Endothelial cell of umbilical vein (primary cell): ENCODE results near the gene PLXDC2. TPM values are rescaled to one million over a fixed set of nuclear protein-coding genes. Genes with fewer than 3 reads are reported as not detected.

Experiments used
- BruUV-seq: library from RNA; stranded (reverse); fragments of 400-500 nt; replicated peaks from 2 replicates; lab custom pipeline; 2021; lab: Mats Ljungman, UMichigan
- CTCF ChIA-PET: fragments of 300-600, 350-600 bp; sonication (Branson Sonifier 250); formaldehyde crosslinking; loops from one replicate; lab custom pipeline; 2021; ENCODE audit warnings: antibody characterized with exemption, inconsistent platforms; lab: Charles Lee
- POLR2A ChIA-PET: fragments of 300-600, 350-600 bp; sonication (Branson Sonifier 250); formaldehyde crosslinking; loops from one replicate; lab custom pipeline; 2021; ENCODE audit warnings: antibody characterized with exemption, inconsistent platforms; lab: Charles Lee
- DNase-seq: peaks from one replicate; pipeline ENCODE4 v3.0.0-alpha.2; 2011; ENCODE audit warnings: low read depth, low spot score
- FAIRE-seq: peaks from 2 replicates; lab custom pipeline; 2011; peaks lifted over from hg19 to GRCh38; lab: Jason Lieb, UNC
- H2AFZ ChIP-seq: 2 replicates; pipeline ENCODE4 v1.6.0; 2012; ENCODE audit warnings: low read depth, low read length, control low read depth, inconsistent platforms
- H3K27ac ChIP-seq: 2 replicates; pipeline ENCODE4 v1.5.1; 2011; ENCODE audit warnings: low read depth, mild to moderate bottlenecking, control low read depth, low read length, moderate library complexity; ENCODE audit not compliant: insufficient read depth
- H3K27me3 ChIP-seq, 2 experiments: 2 replicates each; pipeline versions ENCODE4 v1.6.0 to v1.6.1; 2011; ENCODE audit warnings: low read length in 2 of 2, mixed read lengths in 1 of 2; ENCODE audit not compliant: control insufficient read depth in 2 of 2, insufficient read depth in 2 of 2
- H3K36me3 ChIP-seq, 2 experiments: 2 replicates in 1 of 2; 3 replicates in 1 of 2; pipeline ENCODE4 v1.5.1; 2011; ENCODE audit warnings: low read length in 2 of 2, mild to moderate bottlenecking in 1 of 2, moderate library complexity in 1 of 2; ENCODE audit not compliant: control insufficient read depth in 2 of 2, insufficient read depth in 2 of 2; ENCODE audit errors: extremely low read depth in 1 of 2
- H3K4me1 ChIP-seq: 3 replicates; pipeline ENCODE4 v1.5.1; 2011; ENCODE audit warnings: mild to moderate bottlenecking, low read length; ENCODE audit not compliant: control insufficient read depth, insufficient read depth; ENCODE audit errors: extremely low read depth
- H3K4me2 ChIP-seq: 2 replicates; pipeline ENCODE4 v1.6.1; 2011; ENCODE audit warnings: low read length, control low read depth, mixed read lengths; ENCODE audit not compliant: insufficient read depth
- H3K4me3 ChIP-seq, 3 experiments: fragments of 200-600 bp in 1 of 3; sonication (generic), shearing (Covaris generic) in 1 of 3; replicated peaks in 1 of 3; 2 replicates each; pipeline ENCODE4 v1.5.1; 2011 to 2016; ENCODE audit warnings: control low read depth in 3 of 3, low read length in 3 of 3, mild to moderate bottlenecking in 2 of 3, inconsistent platforms in 1 of 3, low read depth in 1 of 3, moderate library complexity in 1 of 3; ENCODE audit not compliant: insufficient read depth in 1 of 3
- H3K79me2 ChIP-seq: 2 replicates; pipeline ENCODE4 v1.6.0; 2012; ENCODE audit warnings: low read length, inconsistent platforms; ENCODE audit not compliant: control insufficient read depth, insufficient read depth
- H3K9ac ChIP-seq: replicated peaks from 2 replicates; pipeline ENCODE3; 2011; ENCODE audit warnings: low read length, control low read depth; ENCODE audit not compliant: insufficient read depth; ENCODE audit errors: extremely low read depth
- H3K9me1 ChIP-seq: replicated peaks from 3 replicates; pipeline ENCODE4 v1.6.0; 2011; ENCODE audit warnings: mild to moderate bottlenecking, low read length; ENCODE audit not compliant: control insufficient read depth, insufficient read depth; ENCODE audit errors: extremely low read depth
- H3K9me3 ChIP-seq: replicated peaks from 2 replicates; pipeline ENCODE4 v1.5.1; 2012; ENCODE audit warnings: low read length, inconsistent platforms; ENCODE audit not compliant: control insufficient read depth, insufficient read depth
- H4K20me1 ChIP-seq: replicated peaks from 2 replicates; pipeline ENCODE3; 2011; ENCODE audit warnings: mild to moderate bottlenecking, low read length; ENCODE audit not compliant: control insufficient read depth, insufficient read depth; ENCODE audit errors: extremely low read depth
- EZH2 ChIP-seq: IDR thresholded peaks from 2 replicates; pipeline ENCODE4 v1.6.1; 2012; ENCODE audit warnings: borderline replicate concordance, low read depth, mild to moderate bottlenecking, moderate library complexity, low read length, inconsistent platforms; ENCODE audit not compliant: severe bottlenecking
- FOS ChIP-seq: IDR thresholded peaks from 2 replicates; pipeline ENCODE4 v1.6.1; 2011; ENCODE audit warnings: mild to moderate bottlenecking, low read length, moderate library complexity, borderline replicate concordance; ENCODE audit not compliant: insufficient read depth
- GATA2 ChIP-seq: IDR thresholded peaks from 2 replicates; pipeline ENCODE4 v1.7.0; 2011; ENCODE audit warnings: low read depth, mild to moderate bottlenecking, moderate library complexity, mixed read lengths, low read length; ENCODE audit not compliant: insufficient read length, insufficient read depth
- JUN ChIP-seq: IDR thresholded peaks from 2 replicates; pipeline ENCODE4 v1.6.1; 2011; ENCODE audit warnings: borderline replicate concordance, low read depth; ENCODE audit not compliant: insufficient read length, insufficient read depth
- MYC ChIP-seq: IDR thresholded peaks from one replicate; pipeline ENCODE4 v1.6.1; 2011; ENCODE audit warnings: mild to moderate bottlenecking, low read depth, low read length
- POLR2A ChIP-seq: IDR thresholded peaks from 2 replicates; pipeline ENCODE4 v1.6.1; 2012; ENCODE audit warnings: low read depth, mild to moderate bottlenecking, control low read depth, low read length
- POLR2AphosphoS5 ChIP-seq: IDR thresholded peaks from 2 replicates; pipeline ENCODE4 v1.6.1; 2012; ENCODE audit warnings: low read depth, mild to moderate bottlenecking, control low read depth, low read length, moderate library complexity; ENCODE audit not compliant: insufficient read depth
- dilution Hi-C: fragments of 300-500 bp; cut with MboI; formaldehyde crosslinking; loops from one replicate; pipeline ENCODE4 v1.15.0; 2019; ENCODE audit warnings: low sequenced_read_pairs; ENCODE audit not compliant: extremely low pct_ligation_motif_present
- intact Hi-C: fragments of 100-400 bp; cut with micrococcal nuclease; formaldehyde crosslinking; loops from one replicate; pipeline ENCODE4 v1.10.0; 2022
- polyA plus RNA-seq, 4 experiments: library from polyadenylated mRNA; depleted of rRNA in 3 of 4; stranded (reverse) in 3 of 4; unstranded in 1 of 4; fragments of >200 nt; gene quantifications; 2 replicates each; pipeline versions ENCODE4 v1.2.1 to v1.2.3, GENCODE V29; 2011 to 2012; ENCODE audit warnings: missing spikeins in 1 of 4
- total RNA-seq: library from RNA; stranded (reverse); gene quantifications from 2 replicates; pipeline ENCODE4 v1.2.3, GENCODE V29; 2021
- TF ChIP-seq, protein P1 (sequence below): IDR thresholded peaks from 2 replicates; pipeline ENCODE4 v1.6.1; 2011; ENCODE audit not compliant: insufficient read depth, insufficient read length
- TF ChIP-seq, protein P2 (sequence below), 2 donors: IDR thresholded peaks; 1 replicate in 1 of 2; 2 replicates in 1 of 2; pipeline ENCODE4 v1.5.1; 2011; ENCODE audit warnings: low read length in 2 of 2, mild to moderate bottlenecking in 2 of 2, moderate library complexity in 2 of 2, control low read depth in 1 of 2, inconsistent platforms in 1 of 2, low read depth in 1 of 2; ENCODE audit not compliant: insufficient read depth in 1 of 2; ENCODE audit errors: extremely low read depth in 1 of 2

Gene PLXDC2
- total and polyA plus RNA-seq, 2 donors (not counting 3 experiments of a cell fraction or from before 2014, with no cell fraction given): 0.32 to 1.2 TPM

DNA sequence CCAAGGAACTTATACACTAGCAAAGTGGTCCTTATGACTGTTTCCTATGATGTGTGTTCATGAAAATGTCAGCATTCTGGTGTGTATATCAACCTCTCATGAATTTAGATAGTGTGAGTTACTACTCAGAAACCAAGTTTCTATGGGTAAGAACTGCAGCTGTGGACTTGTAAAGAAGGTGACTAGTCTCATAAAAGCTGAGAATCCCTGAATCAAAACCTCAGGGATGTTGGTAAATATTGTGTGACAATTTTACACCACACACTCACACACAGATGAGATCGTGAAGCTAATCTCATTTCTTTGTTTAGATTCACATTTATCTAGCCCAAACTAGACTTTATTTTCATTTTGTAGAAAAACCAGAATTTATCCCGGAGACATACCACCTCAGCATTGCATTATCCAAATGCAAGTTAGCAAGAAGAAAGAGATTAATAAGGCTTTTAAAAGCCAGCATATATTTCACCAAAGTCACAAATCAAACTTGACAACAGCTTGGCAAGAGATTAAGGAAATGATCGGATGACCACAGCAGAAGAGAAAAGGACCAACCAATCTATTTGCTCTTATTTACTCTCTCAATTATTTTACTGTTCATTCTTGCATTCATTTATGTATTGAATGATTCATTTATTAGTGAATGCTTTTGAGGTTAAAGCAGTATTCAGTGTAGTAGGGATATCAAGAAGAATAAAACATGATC is 92.9 kb downstream of the PLXDC2 start:
- no peak for FAIRE-seq
- CTCF ChIA-PET: no interaction called here
- Histone ChIP-seq H3K27me3 (no peaks in the 10 kb centered on the region), H3K9me1 (no peaks in the 10 kb centered on the region), H3K4me2 (no peak overlapping the region), H3K9ac (no peak overlapping the region), H3K36me3 (no peaks in the 10 kb centered on the region), H4K20me1 (no peaks in the 10 kb centered on the region), H3K4me3 (no peak overlapping the region), H3K9me3 (no peaks in the 10 kb centered on the region), H3K27ac (no peak overlapping the region), H3K4me1 (no peaks in the 10 kb centered on the region), H2AFZ (no peak overlapping the region), H3K79me2 (no peaks in the 10 kb centered on the region)
- POLR2A ChIA-PET: no interaction called here
- no peak for DNase-seq
- BruUV-seq: no TSS peak
- dilution Hi-C loops (no loop called here), intact Hi-C loops (no loop called here)
- TF ChIP-seq JUN (no peak), FOS (no peak), POLR2A (no peak), MYC (no peak), POLR2AphosphoS5 (no peak), EZH2 (no peak), GATA2 (no peak)
- TF ChIP-seq, protein P1, sequence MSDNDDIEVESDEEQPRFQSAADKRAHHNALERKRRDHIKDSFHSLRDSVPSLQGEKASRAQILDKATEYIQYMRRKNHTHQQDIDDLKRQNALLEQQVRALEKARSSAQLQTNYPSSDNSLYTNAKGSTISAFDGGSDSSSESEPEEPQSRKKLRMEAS: no peak
- TF ChIP-seq, protein P2, sequence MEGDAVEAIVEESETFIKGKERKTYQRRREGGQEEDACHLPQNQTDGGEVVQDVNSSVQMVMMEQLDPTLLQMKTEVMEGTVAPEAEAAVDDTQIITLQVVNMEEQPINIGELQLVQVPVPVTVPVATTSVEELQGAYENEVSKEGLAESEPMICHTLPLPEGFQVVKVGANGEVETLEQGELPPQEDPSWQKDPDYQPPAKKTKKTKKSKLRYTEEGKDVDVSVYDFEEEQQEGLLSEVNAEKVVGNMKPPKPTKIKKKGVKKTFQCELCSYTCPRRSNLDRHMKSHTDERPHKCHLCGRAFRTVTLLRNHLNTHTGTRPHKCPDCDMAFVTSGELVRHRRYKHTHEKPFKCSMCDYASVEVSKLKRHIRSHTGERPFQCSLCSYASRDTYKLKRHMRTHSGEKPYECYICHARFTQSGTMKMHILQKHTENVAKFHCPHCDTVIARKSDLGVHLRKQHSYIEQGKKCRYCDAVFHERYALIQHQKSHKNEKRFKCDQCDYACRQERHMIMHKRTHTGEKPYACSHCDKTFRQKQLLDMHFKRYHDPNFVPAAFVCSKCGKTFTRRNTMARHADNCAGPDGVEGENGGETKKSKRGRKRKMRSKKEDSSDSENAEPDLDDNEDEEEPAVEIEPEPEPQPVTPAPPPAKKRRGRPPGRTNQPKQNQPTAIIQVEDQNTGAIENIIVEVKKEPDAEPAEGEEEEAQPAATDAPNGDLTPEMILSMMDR (IDR thresholded peaks at IDR 0.05; ENCODE audit: extremely low read depth in 1 of 2, insufficient read depth in 1 of 2, low read depth in 1 of 2, low read length in 2 of 2): no peak
